Spleen (tissue), 11 donors: ENCODE measurements around the gene AGXT2. TPM values are rescaled to one million over a fixed set of nuclear protein-coding genes. Genes with fewer than 3 reads are reported as not detected.

Source experiments
- DNase-seq: peaks from one replicate; pipeline ENCODE4 v3.0.0-alpha.2; 2020
- H3K27ac ChIP-seq, 8 donors: fragments of 200-600 bp; sonication (generic) in 7 of 8; 1 replicate in 4 of 8; 2 replicates in 4 of 8; pipeline versions ENCODE4 v1.5.0 to v1.8.0; 2016 to 2021; ENCODE audit warnings: inconsistent platforms in 4 of 8, mild to moderate bottlenecking in 4 of 8, moderate library complexity in 1 of 8
- H3K27me3 ChIP-seq, 7 donors: fragments of 200-600 bp; sonication (generic) in 6 of 7; replicated peaks in 1 of 7; 1 replicate in 4 of 7; 2 replicates in 3 of 7; pipeline versions ENCODE4 v1.5.0 to v1.8.0; 2016 to 2021; ENCODE audit warnings: inconsistent platforms in 3 of 7, mild to moderate bottlenecking in 1 of 7
- H3K36me3 ChIP-seq, 6 donors: fragments of 200-600 bp; sonication (generic) in 5 of 6; 1 replicate in 4 of 6; 2 replicates in 2 of 6; pipeline versions ENCODE4 v1.5.0 to v1.8.0; 2016 to 2021; ENCODE audit warnings: inconsistent platforms in 2 of 6
- H3K4me1 ChIP-seq, 6 donors: fragments of 200-600 bp; sonication (generic) in 5 of 6; 1 replicate in 3 of 6; 2 replicates in 3 of 6; pipeline versions ENCODE4 v1.5.0 to v1.8.0; 2016 to 2021; ENCODE audit warnings: inconsistent platforms in 3 of 6
- H3K4me3 ChIP-seq, 8 donors: fragments of 200-600 bp; sonication (generic) in 7 of 8; 1 replicate in 4 of 8; 2 replicates in 4 of 8; pipeline versions ENCODE4 v1.5.0 to v1.8.0; 2016 to 2021; ENCODE audit warnings: inconsistent platforms in 4 of 8, mild to moderate bottlenecking in 4 of 8, moderate library complexity in 2 of 8
- H3K9me3 ChIP-seq, 8 donors: fragments of 200-600 bp; sonication (generic) in 7 of 8; 1 replicate in 4 of 8; 2 replicates in 4 of 8; pipeline versions ENCODE4 v1.5.0 to v1.8.0; 2016 to 2021; ENCODE audit warnings: inconsistent platforms in 4 of 8
- POLR2A ChIP-seq, 3 donors: fragments of 450-650 bp; IDR thresholded peaks; one replicate each; pipeline ENCODE4 v1.5.1; 2017; ENCODE audit warnings: antibody characterized with exemption in 3 of 3, mild to moderate bottlenecking in 1 of 3
- POLR2AphosphoS5 ChIP-seq, 3 donors: sonication (generic); formaldehyde crosslinking; IDR thresholded peaks; one replicate each; pipeline ENCODE4 v1.5.1; 2017; ENCODE audit warnings: antibody characterized with exemption in 3 of 3
- WGBS, 5 donors: extraction: QIAGEN DNeasy Blood & Tissue Kit in 3 of 5; methylation state at CpG; one replicate each; pipeline versions ENCODE4 v1.1.5 to v1.1.7; 2013 to 2018; 5-methylcytosine and 5-hydroxymethylcytosine counted together
- intact Hi-C: fragments of 100-400 bp; cut with DNase I; formaldehyde crosslinking; loops from one replicate; pipeline ENCODE4 v1.15.0; 2023; ENCODE audit warnings: low total_unique reads
- polyA plus RNA-seq, 3 donors: library from polyadenylated mRNA; stranded (reverse); fragments of 200-250 nt; gene quantifications; one replicate each; pipeline ENCODE4 v1.2.1, GENCODE V29; 2013
- total RNA-seq, 7 donors: library from RNA; depleted of rRNA in 3 of 7; stranded (reverse); fragments of >200 nt in 3 of 7; fragmentation: NEBNext Ultra II Directional in 4 of 7; extraction: Animal tissue kit (Norgen Biotek cat#: 25700) in 4 of 7; gene quantifications; one replicate each; pipeline versions ENCODE4 v1.1.0 to v1.2.1, GENCODE V29; 2016 to 2021
- TF ChIP-seq, protein P1 (sequence below), 11 experiments: fragments of 200-600 bp in 7 of 11; fragments of 450-650 bp in 4 of 11; sonication (generic) in 4 of 11; IDR thresholded peaks in 8 of 11; conservative IDR thresholded peaks in 3 of 11; 1 replicate in 7 of 11; 2 replicates in 4 of 11; pipeline versions ENCODE4 v1.4.0 to v1.8.0; 2016 to 2021; ENCODE audit warnings: antibody characterized with exemption in 11 of 11, inconsistent platforms in 4 of 11, mild to moderate bottlenecking in 1 of 11
- donor health status: healthy with polysubstance abuse.
- donor health status: DM: no; HTN: no; CAD: no; lungs with moderate emphysema.
- donor health status: DM: no; HTN: no; CAD: no.
- donor health status: Bipolar disorder and iron deficiency.
- donor health status: healthy.
- donor health status: DM: no; HTN: no; CAD: no.
- donor health status: DM: yes; HTN: yes; CAD: no.

Gene AGXT2
- total and polyA plus RNA-seq, 10 donors, result not detected

GRCh38 chr5:35073160-35073559 lies 25.4 kb upstream of the AGXT2 start:
- H3K4me3 ChIP-seq, result no peak overlapping the region

GRCh38 chr5:35069188-35069587 lies 21.4 kb upstream of the AGXT2 start:
- WGBS, 5 donors, result 83 to 91% (median 85%) methylated on average over 1 of the region's 1 CpG
- no peak overlapping the region for H3K27ac ChIP-seq
- intact Hi-C loops, result no loop called here
- no peak overlapping the region for H3K4me3 ChIP-seq
- H3K27me3 ChIP-seq, result no peaks in the 10 kb centered on the region
- peaks cover 0 to 11% (median 0%) of the 10 kb centered on the region in 8 donors for H3K9me3 ChIP-seq
- TF ChIP-seq, protein P1, sequence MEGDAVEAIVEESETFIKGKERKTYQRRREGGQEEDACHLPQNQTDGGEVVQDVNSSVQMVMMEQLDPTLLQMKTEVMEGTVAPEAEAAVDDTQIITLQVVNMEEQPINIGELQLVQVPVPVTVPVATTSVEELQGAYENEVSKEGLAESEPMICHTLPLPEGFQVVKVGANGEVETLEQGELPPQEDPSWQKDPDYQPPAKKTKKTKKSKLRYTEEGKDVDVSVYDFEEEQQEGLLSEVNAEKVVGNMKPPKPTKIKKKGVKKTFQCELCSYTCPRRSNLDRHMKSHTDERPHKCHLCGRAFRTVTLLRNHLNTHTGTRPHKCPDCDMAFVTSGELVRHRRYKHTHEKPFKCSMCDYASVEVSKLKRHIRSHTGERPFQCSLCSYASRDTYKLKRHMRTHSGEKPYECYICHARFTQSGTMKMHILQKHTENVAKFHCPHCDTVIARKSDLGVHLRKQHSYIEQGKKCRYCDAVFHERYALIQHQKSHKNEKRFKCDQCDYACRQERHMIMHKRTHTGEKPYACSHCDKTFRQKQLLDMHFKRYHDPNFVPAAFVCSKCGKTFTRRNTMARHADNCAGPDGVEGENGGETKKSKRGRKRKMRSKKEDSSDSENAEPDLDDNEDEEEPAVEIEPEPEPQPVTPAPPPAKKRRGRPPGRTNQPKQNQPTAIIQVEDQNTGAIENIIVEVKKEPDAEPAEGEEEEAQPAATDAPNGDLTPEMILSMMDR (IDR thresholded peaks at IDR 0.05 in 8 of 11, conservative IDR thresholded peaks at IDR 0.05 in 3 of 11), result no peak
- H3K4me1 ChIP-seq, result no peaks in the 10 kb centered on the region
- no peaks in the 10 kb centered on the region for H3K36me3 ChIP-seq
- no peak for DNase-seq

More at GRCh38 chr5:35073160-35073559, 25.4 kb upstream of the AGXT2 start:
- Histone ChIP-seq H3K36me3 (no peaks in the 10 kb centered on the region), H3K4me1 (no peaks in the 10 kb centered on the region), H3K9me3 (peaks cover 0 to 12% (median 0%) of the 10 kb centered on the region in 8 donors), H3K27ac (no peak overlapping the region), H3K27me3 (peaks cover 0 to 4% (median 0%) of the 10 kb centered on the region in 7 donors)
- no peak for TF ChIP-seq POLR2AphosphoS5 (IDR thresholded peaks at IDR 0.05)
- TF ChIP-seq, protein P1 (IDR thresholded peaks at IDR 0.05 in 8 of 11, conservative IDR thresholded peaks at IDR 0.05 in 3 of 11), result no peak
- no peak for TF ChIP-seq POLR2A (IDR thresholded peaks at IDR 0.05)
- no peak for DNase-seq
- intact Hi-C loops, result no loop called here
- 82 to 88% (median 84%) methylated on average over 4 of the region's 4 CpGs for WGBS, 5 donors

GRCh38 chr5:35067985-35068384 lies 20.2 kb upstream of the AGXT2 start:
- H3K4me1 ChIP-seq, result no peaks in the 10 kb centered on the region
- H3K27ac ChIP-seq, result no peak overlapping the region
- no peak for DNase-seq
- no peaks in the 10 kb centered on the region for H3K27me3 ChIP-seq
- WGBS, 5 donors, result 83 to 96% (median 90%) methylated on average over 2 of the region's 2 CpGs
- no peak for TF ChIP-seq POLR2A (IDR thresholded peaks at IDR 0.05)
- TF ChIP-seq, protein P1 (IDR thresholded peaks at IDR 0.05 in 8 of 11, conservative IDR thresholded peaks at IDR 0.05 in 3 of 11), result no peak
- no peak for TF ChIP-seq POLR2AphosphoS5 (IDR thresholded peaks at IDR 0.05)
- no peaks in the 10 kb centered on the region for H3K9me3 ChIP-seq
- no peaks in the 10 kb centered on the region for H3K36me3 ChIP-seq
- intact Hi-C loops, result no loop called here
- H3K4me3 ChIP-seq, result no peak overlapping the region

DNA sequence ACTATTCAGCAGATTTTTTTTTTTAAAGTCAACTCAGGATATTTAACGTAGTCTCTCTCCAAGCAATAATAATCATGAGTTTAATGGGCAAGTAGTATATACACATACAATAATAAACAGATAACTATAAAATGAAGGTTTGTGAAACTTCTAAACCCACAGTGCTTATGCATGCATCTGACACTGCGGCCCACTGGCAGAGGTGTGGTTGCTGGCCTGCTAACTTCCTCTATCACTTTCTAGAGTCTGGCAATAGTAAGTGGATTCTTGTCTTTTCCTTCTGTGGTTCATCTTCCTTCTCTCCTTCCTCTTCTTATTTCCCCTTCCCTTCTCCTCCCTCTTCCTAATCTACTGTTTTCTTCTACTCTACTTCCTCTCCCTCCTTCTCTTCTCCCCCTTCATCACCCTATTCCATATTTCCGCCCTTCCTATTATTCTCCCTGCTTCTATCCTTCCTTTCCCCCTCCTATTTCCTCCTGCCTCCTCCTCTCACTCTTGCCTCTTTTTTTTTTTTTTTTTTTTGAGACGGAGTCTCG lies 18.6 kb upstream of the AGXT2 start:
- Histone ChIP-seq H3K27me3 (no peaks in the 10 kb centered on the region), H3K36me3 (no peaks in the 10 kb centered on the region), H3K4me3 (no peak overlapping the region), H3K4me1 (no peaks in the 10 kb centered on the region), H3K9me3 (no peaks in the 10 kb centered on the region), H3K27ac (no peak overlapping the region)
- 79 to 84% (median 82%) methylated on average over 3 to 5 of the region's 5 CpGs for WGBS, 5 donors
- TF ChIP-seq, protein P1 (IDR thresholded peaks at IDR 0.05 in 8 of 11, conservative IDR thresholded peaks at IDR 0.05 in 3 of 11), result no peak
- TF ChIP-seq POLR2AphosphoS5 (IDR thresholded peaks at IDR 0.05) (no peak), POLR2A (IDR thresholded peaks at IDR 0.05) (no peak)
- intact Hi-C loops, result no loop called here
- DNase-seq, result no peak
